Hepatocyte (in vitro differentiated cells): ENCODE data around the gene ASB1. TPM values are rescaled to one million over a fixed set of nuclear protein-coding genes. Genes with fewer than 3 reads are reported as not detected.

ENCODE experiments used
- DNase-seq: peaks from one replicate; pipeline ENCODE4 v3.0.0-alpha.2; 2016; ENCODE audit warnings: low spot score
- H2AFZ ChIP-seq: fragments of 200-600 bp; sonication (generic); 2 replicates; pipeline ENCODE4 v1.6.0; 2016; ENCODE audit warnings: antibody characterized with exemption, mild to moderate bottlenecking
- H3K27ac ChIP-seq: fragments of 200-600 bp; sonication (generic); 2 replicates; pipeline ENCODE4 v1.5.1; 2016; ENCODE audit warnings: mild to moderate bottlenecking
- H3K27me3 ChIP-seq: fragments of 200-600 bp; sonication (generic); 2 replicates; pipeline ENCODE4 v1.6.1; 2016
- H3K36me3 ChIP-seq: fragments of 200-600 bp; sonication (generic); replicated peaks from 2 replicates; pipeline ENCODE4 v1.5.1; 2016; ENCODE audit warnings: low read depth; ENCODE audit not compliant: insufficient read depth
- H3K4me1 ChIP-seq: fragments of 200-600 bp; sonication (generic); 2 replicates; pipeline ENCODE4 v1.5.1; 2016; ENCODE audit warnings: mild to moderate bottlenecking, moderate library complexity; ENCODE audit not compliant: insufficient read depth
- H3K4me2 ChIP-seq: fragments of 200-600 bp; sonication (generic); 2 replicates; pipeline ENCODE4 v1.6.0; 2016
- H3K4me3 ChIP-seq: fragments of 200-600 bp; sonication (generic); 2 replicates; pipeline ENCODE4 v1.5.1; 2016; ENCODE audit warnings: mild to moderate bottlenecking
- H3K79me2 ChIP-seq: fragments of 200-600 bp; sonication (generic); 2 replicates; pipeline ENCODE4 v1.6.0; 2017; ENCODE audit warnings: mild to moderate bottlenecking
- H3K9me2 ChIP-seq: fragments of 200-600 bp; sonication (generic); replicated peaks from 2 replicates; pipeline ENCODE4 v1.6.0; 2017; ENCODE audit warnings: mild to moderate bottlenecking; ENCODE audit not compliant: insufficient read depth
- H3K9me3 ChIP-seq: fragments of 200-600 bp; sonication (generic); 2 replicates; pipeline ENCODE4 v1.5.1; 2016; ENCODE audit warnings: low read depth, mild to moderate bottlenecking
- H4K20me1 ChIP-seq: fragments of 200-600 bp; sonication (generic); 2 replicates; pipeline ENCODE4 v1.6.0; 2016; ENCODE audit warnings: mild to moderate bottlenecking; ENCODE audit not compliant: insufficient read depth, poor library complexity, severe bottlenecking
- EZH2 ChIP-seq: fragments of 200-600 bp; sonication (generic); IDR thresholded peaks from 2 replicates; pipeline ENCODE4 v1.6.1; 2016; ENCODE audit warnings: antibody characterized with exemption, mild to moderate bottlenecking, borderline replicate concordance
- EZH2phosphoT487 ChIP-seq: fragments of 200-600 bp; sonication (generic); IDR thresholded peaks from one replicate; pipeline ENCODE4 v1.6.1; 2018; ENCODE audit warnings: antibody characterized with exemption, mild to moderate bottlenecking, low read depth, moderate library complexity; ENCODE audit not compliant: unreplicated experiment, severe bottlenecking
- WGBS: methylation state at CpG from one replicate; pipeline ENCODE4 v1.1.6; 2016; ENCODE audit warnings: low lambda C conversion rate; ENCODE audit errors: missing lambda C conversion rate; 5-methylcytosine and 5-hydroxymethylcytosine counted together
- polyA plus RNA-seq: library from polyadenylated mRNA; unstranded; fragments of >200 nt; fragmentation: Nextera tagmentation; extraction: Ambion mirVana; gene quantifications from 2 replicates; pipeline ENCODE4 v1.2.1, GENCODE V29; 2016
- total RNA-seq: library from RNA; depleted of rRNA; stranded (reverse); fragments of >200 nt; gene quantifications from 2 replicates; pipeline ENCODE4 v1.2.3, GENCODE V29; 2014
- TF ChIP-seq, protein P1 (sequence below): fragments of 200-600 bp; sonication (generic); IDR thresholded peaks from 2 replicates; pipeline ENCODE4 v1.5.1; 2016; ENCODE audit warnings: antibody characterized with exemption, mild to moderate bottlenecking; ENCODE audit not compliant: poor library complexity

Gene ASB1
- total and polyA plus RNA-seq, 2 experiments from 2014 or later, result 13.0 to 27.9 TPM

DNA sequence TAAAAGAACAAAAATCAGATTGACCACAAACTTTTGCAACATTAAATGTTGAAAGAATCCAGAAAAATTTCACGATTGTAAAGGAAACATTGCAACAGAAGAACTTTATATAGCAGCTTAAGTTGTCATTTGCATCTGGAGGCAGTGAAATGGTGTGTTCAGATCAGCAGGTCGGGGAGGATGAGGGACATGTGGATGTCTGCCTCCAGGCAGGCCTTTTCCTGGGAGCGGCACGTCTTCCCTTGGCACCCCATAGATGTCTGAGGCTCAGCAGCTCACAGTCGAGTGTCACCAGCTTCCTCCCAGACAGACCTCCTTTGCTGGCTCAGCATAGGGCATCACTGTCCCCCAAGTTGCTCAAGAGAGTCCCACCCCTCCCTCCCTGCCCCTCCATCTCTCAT lies 44.3 kb upstream of the ASB1 start:
- Histone ChIP-seq H3K79me2 (no peaks in the 10 kb centered on the region), H3K36me3 (no peaks in the 10 kb centered on the region), H3K27ac (no peak overlapping the region), H3K9me3 (no peaks in the 10 kb centered on the region), H2AFZ (no peak overlapping the region), H4K20me1 (no peaks in the 10 kb centered on the region), H3K4me2 (no peak overlapping the region), H3K27me3 (no peaks in the 10 kb centered on the region), H3K4me1 (no peaks in the 10 kb centered on the region), H3K4me3 (no peak overlapping the region), H3K9me2 (no peaks in the 10 kb centered on the region)
- DNase-seq, result no peak
- 90% methylated on average over 5 of the region's 5 CpGs for WGBS
- TF ChIP-seq, protein P1, sequence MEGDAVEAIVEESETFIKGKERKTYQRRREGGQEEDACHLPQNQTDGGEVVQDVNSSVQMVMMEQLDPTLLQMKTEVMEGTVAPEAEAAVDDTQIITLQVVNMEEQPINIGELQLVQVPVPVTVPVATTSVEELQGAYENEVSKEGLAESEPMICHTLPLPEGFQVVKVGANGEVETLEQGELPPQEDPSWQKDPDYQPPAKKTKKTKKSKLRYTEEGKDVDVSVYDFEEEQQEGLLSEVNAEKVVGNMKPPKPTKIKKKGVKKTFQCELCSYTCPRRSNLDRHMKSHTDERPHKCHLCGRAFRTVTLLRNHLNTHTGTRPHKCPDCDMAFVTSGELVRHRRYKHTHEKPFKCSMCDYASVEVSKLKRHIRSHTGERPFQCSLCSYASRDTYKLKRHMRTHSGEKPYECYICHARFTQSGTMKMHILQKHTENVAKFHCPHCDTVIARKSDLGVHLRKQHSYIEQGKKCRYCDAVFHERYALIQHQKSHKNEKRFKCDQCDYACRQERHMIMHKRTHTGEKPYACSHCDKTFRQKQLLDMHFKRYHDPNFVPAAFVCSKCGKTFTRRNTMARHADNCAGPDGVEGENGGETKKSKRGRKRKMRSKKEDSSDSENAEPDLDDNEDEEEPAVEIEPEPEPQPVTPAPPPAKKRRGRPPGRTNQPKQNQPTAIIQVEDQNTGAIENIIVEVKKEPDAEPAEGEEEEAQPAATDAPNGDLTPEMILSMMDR, result no peak
- TF ChIP-seq EZH2phosphoT487 (no peak), EZH2 (no peak)

DNA sequence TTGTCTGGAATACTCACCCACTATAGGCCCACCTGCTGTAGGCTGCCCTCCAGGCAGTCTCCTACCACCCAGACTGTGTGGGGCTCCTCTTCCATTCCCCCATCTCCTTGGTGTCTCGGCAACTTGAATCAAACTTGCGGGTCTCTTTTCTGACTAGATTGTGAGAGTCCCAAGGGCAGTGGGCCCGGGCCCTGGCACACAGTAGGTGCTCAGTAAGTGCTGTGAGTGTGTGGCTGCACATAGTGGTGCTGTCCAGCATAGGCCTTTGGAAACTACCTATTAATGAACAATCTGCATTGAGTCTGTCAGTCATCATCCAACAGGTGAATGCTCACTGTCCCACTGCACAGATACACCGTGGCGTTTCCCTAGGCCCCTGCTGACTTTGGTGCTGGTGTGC lies 43.6 kb upstream of the ASB1 start:
- H3K4me2 ChIP-seq, result no peak overlapping the region
- 93% methylated on average over 5 of the region's 5 CpGs for WGBS
- no peaks in the 10 kb centered on the region for H4K20me1 ChIP-seq
- H3K27ac ChIP-seq, result no peak overlapping the region
- DNase-seq, result no peak
- no peaks in the 10 kb centered on the region for H3K9me3 ChIP-seq
- TF ChIP-seq, protein P1, result no peak
- no peak for TF ChIP-seq EZH2
- TF ChIP-seq EZH2phosphoT487, result no peak
- H3K4me3 ChIP-seq, result no peak overlapping the region
- no peak overlapping the region for H2AFZ ChIP-seq
- H3K4me1 ChIP-seq, result no peaks in the 10 kb centered on the region
- H3K9me2 ChIP-seq, result no peaks in the 10 kb centered on the region
- H3K79me2 ChIP-seq, result no peaks in the 10 kb centered on the region
- H3K27me3 ChIP-seq, result no peaks in the 10 kb centered on the region
- no peaks in the 10 kb centered on the region for H3K36me3 ChIP-seq

DNA sequence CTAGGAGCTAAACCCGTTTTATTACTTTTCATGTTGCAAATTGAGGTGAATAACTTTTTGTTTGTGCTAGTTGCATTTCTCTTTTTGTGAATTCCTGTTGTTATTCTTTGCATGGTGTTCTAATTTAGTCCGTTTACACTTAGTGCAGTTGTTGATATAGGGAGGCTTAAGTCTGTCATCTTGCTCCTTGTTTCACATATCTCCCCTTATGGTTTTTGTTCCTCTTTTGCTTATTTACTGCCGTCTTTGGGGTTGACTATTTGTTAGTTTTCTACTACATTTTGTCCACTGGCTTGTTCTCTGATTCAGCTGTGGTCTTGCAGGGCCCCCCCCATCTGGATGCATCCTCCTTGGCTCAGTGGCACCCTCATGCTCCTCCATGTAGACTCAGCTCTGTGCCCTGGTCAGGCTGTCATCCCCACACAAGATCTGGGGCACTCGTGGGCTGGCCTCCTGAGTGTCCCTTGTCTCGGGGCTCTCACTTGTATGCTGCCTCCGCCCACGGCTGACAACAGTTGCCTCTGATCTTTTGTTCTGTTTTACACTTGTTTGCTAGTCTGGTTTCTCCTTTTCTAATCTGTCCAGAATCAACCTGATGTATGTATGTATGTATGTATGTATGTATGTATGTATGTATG lies 42.9 kb upstream of the ASB1 start:
- Histone ChIP-seq H3K27me3 (no peaks in the 10 kb centered on the region), H3K27ac (no peak overlapping the region), H3K9me2 (no peaks in the 10 kb centered on the region), H3K4me1 (no peaks in the 10 kb centered on the region), H3K9me3 (no peaks in the 10 kb centered on the region), H3K36me3 (no peaks in the 10 kb centered on the region), H3K4me3 (no peak overlapping the region), H3K79me2 (no peaks in the 10 kb centered on the region), H3K4me2 (no peak overlapping the region), H2AFZ (no peak overlapping the region), H4K20me1 (no peaks in the 10 kb centered on the region)
- 95% methylated on average over 7 of the region's 7 CpGs for WGBS
- TF ChIP-seq EZH2 (no peak), EZH2phosphoT487 (no peak)
- DNase-seq, result no peak

DNA sequence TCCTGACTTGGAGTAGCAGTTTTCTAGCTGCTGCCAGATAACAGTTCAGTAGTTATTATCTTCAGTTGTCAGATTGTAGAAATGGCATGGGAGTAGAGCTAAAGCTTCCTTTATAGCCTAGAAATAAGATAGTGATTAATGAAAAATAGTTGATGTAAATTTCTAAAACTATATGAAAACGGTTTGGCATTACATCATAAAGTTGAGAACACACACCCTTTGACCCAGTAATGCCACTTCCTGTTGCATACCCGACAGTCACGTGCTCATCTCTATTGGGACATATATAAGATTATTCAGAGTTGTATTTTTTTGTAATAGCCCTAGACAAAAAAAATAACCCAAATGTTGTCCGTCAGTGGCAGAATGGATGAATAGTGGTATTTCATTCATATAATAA lies 39.4 kb upstream of the ASB1 start:
- 88% methylated on average over 4 of the region's 4 CpGs for WGBS
- no peaks in the 10 kb centered on the region for H3K9me2 ChIP-seq
- no peak for TF ChIP-seq EZH2phosphoT487
- TF ChIP-seq EZH2, result no peak
- no peak overlapping the region for H3K4me2 ChIP-seq
- H3K27me3 ChIP-seq, result no peaks in the 10 kb centered on the region
- DNase-seq, result no peak
- H4K20me1 ChIP-seq, result no peaks in the 10 kb centered on the region
- no peaks in the 10 kb centered on the region for H3K9me3 ChIP-seq
- no peak overlapping the region for H3K27ac ChIP-seq
- H3K4me3 ChIP-seq, result no peak overlapping the region
- H3K4me1 ChIP-seq, result peaks cover 11% of the 10 kb centered on the region
- H3K79me2 ChIP-seq, result no peaks in the 10 kb centered on the region
- no peak overlapping the region for H2AFZ ChIP-seq
- no peaks in the 10 kb centered on the region for H3K36me3 ChIP-seq
